ENCODE data around the gene FUT4.

DNA sequence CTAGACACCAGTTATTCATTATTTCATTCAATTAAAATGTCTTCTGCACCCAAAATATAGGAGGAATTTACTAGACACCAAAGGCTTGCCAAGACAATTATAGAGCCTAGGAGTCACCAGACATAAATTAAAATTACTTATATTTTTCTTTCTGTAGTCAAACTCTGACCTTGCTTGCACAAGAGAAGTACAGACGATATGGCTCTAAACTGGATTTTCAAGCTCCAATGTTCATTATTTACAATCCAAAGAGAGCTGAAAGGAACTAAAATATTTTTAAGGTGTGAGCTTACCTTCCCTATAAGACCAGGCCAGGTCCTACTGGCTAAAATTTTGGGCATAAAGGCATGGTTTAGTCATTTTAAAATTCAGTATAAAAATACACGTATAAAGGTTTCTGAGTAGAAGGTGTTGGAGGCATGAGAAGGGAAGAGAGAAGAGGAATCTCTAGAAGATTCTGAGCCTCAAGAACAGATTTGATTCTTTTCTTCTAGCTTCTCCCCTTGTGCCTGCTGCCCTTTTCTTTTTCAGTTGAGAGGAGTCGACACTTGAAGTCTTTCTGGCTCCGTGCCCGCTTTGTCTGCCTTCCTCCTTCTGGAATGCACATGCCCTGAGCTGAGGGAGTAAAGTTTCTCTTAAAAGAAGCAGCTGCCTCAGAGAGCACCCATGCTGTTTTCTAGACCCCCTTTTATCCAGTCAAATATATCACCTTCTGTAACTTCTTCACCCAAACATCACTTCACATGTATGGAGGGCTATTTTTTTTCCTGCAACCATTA, 18.0 kb upstream of the FUT4 start:
- no peak for TF ChIP-seq EZH2phosphoT487 (IDR thresholded peaks at IDR 0.05; ENCODE audit: borderline replicate concordance, low read depth, low read length)
- TF ChIP-seq, protein P1, sequence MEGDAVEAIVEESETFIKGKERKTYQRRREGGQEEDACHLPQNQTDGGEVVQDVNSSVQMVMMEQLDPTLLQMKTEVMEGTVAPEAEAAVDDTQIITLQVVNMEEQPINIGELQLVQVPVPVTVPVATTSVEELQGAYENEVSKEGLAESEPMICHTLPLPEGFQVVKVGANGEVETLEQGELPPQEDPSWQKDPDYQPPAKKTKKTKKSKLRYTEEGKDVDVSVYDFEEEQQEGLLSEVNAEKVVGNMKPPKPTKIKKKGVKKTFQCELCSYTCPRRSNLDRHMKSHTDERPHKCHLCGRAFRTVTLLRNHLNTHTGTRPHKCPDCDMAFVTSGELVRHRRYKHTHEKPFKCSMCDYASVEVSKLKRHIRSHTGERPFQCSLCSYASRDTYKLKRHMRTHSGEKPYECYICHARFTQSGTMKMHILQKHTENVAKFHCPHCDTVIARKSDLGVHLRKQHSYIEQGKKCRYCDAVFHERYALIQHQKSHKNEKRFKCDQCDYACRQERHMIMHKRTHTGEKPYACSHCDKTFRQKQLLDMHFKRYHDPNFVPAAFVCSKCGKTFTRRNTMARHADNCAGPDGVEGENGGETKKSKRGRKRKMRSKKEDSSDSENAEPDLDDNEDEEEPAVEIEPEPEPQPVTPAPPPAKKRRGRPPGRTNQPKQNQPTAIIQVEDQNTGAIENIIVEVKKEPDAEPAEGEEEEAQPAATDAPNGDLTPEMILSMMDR (conservative IDR thresholded peaks at IDR 0.05; ENCODE audit: low read length): no peak

All from OCI-LY7 (cell line).